Activated CD8-positive, alpha-beta memory T cell treated with anti-CD3 and anti-CD28 coated beads for 36 hours (primary cell): Measurements from ENCODE around the gene AP4B1. TPM values are rescaled to one million over a fixed set of nuclear protein-coding genes. Genes with fewer than 3 reads are reported as not detected.

Experiments
- CTCF ChIA-PET: fragments of 350-600 bp; sonication (Branson Sonifier 250); formaldehyde crosslinking; loops from one replicate; lab custom pipeline; 2021; ENCODE audit warnings: antibody characterized with exemption; lab: Charles Lee
- POLR2A ChIA-PET: fragments of 350-600 bp; sonication (Branson Sonifier 250); formaldehyde crosslinking; loops from one replicate; lab custom pipeline; 2021; ENCODE audit warnings: antibody characterized with exemption; lab: Charles Lee
- total RNA-seq, 2 experiments: library from RNA; stranded (reverse); gene quantifications; one replicate each; pipeline ENCODE4 v1.2.3, GENCODE V29; 2021

Gene AP4B1
- total RNA-seq, 2 experiments from 2014 or later, result 35.1 to 37.0 TPM

GRCh38 chr1:113935176-113935575 is 30.6 kb upstream of the AP4B1 start:
- POLR2A ChIA-PET, result interaction anchor here (0.6 to 0.7 kb wide), 2 partner anchors 16 to 55 kb away, joined by 3 to 7 read pairs; no protein-coding TSS in a partner anchor

GRCh38 chr1:113934511-113935055 is 30.0 kb upstream of the AP4B1 start:
- CTCF ChIA-PET, result no interaction called here
- POLR2A ChIA-PET, result no interaction called here

More at GRCh38 chr1:113935176-113935575, 30.6 kb upstream of the AP4B1 start:
- CTCF ChIA-PET, result no interaction called here

- POLR2A ChIA-PET, result interaction anchor here (0.7 kb wide), 1 partner anchor 141 kb away, joined by 3 read pairs; no protein-coding TSS in a partner anchor
- CTCF ChIA-PET, result no interaction called here
Observed at GRCh38 chr1:113934006-113934405, 29.4 kb upstream of the AP4B1 start.

- ChIA-PET CTCF (interaction anchor here (0.7 to 1.7 kb wide), 6 partner anchors 10 to 351 kb away, joined by 3 to 5 read pairs (median 4); no protein-coding TSS in a partner anchor), POLR2A (interaction anchor here (1.4 to 3.9 kb wide), 4 partner anchors 9 to 119 kb away, joined by 6 to 61 read pairs (median 14); partner anchors contain the start of genes AP4B1, DCLRE1B and RSBN1)
Observed at GRCh38 chr1:113931451-113931851, 26.9 kb upstream of the AP4B1 start.

- POLR2A ChIA-PET, result interaction anchor here (0.6 to 3.9 kb wide), 9 partner anchors 10 to 171 kb away, joined by 3 to 61 read pairs (median 8); partner anchors contain the start of genes AP4B1, DCLRE1B, PHTF1 and RSBN1
- CTCF ChIA-PET, result interaction anchor here (0.6 to 3.2 kb wide), 9 partner anchors 11 to 352 kb away, joined by 3 to 31 read pairs (median 4); partner anchors contain the start of genes AP4B1, DCLRE1B and RSBN1
Observed at GRCh38 chr1:113930499-113931161, 26.0 kb upstream of the AP4B1 start.

- ChIA-PET CTCF (interaction anchor here (0.6 to 3.2 kb wide), 7 partner anchors 19 to 118 kb away, joined by 3 to 31 read pairs (median 4); partner anchors contain the start of genes AP4B1, DCLRE1B and RSBN1), POLR2A (interaction anchor here (0.6 to 3.9 kb wide), 8 partner anchors 10 to 736 kb away, joined by 3 to 61 read pairs (median 10); partner anchors contain the start of genes AP4B1, DCLRE1B, PHTF1 and RSBN1)
Observed at GRCh38 chr1:113929750-113930498, 25.3 kb upstream of the AP4B1 start.

- ChIA-PET POLR2A (interaction anchor here (0.6 to 3.9 kb wide), 4 partner anchors 18 to 737 kb away, joined by 4 to 61 read pairs (median 15); partner anchors contain the start of genes AP4B1 and DCLRE1B), CTCF (interaction anchor here (0.6 to 3.2 kb wide), 6 partner anchors 20 to 93 kb away, joined by 3 to 31 read pairs (median 6); partner anchors contain the start of genes AP4B1 and DCLRE1B)
Observed at GRCh38 chr1:113928941-113929749, 24.5 kb upstream of the AP4B1 start, which contains the start of gene HIPK1. TSS of gene HIPK1 (plus strand) at chr1:113929324.

- CTCF ChIA-PET, result interaction anchor here (1.8 to 3.2 kb wide), 3 partner anchors 22 to 93 kb away, joined by 7 to 31 read pairs (median 16); partner anchors contain the start of genes AP4B1 and DCLRE1B
- POLR2A ChIA-PET, result interaction anchor here (0.6 to 3.9 kb wide), 2 partner anchors 23 to 143 kb away, joined by 3 to 61 read pairs; partner anchors contain the start of genes AP4B1 and DCLRE1B
Observed at GRCh38 chr1:113928187-113928930, 23.8 kb upstream of the AP4B1 start.

- ChIA-PET CTCF (no interaction called here), POLR2A (interaction anchor here (0.7 kb wide), 2 partner anchors 58 to 736 kb away, joined by 3 read pairs; no protein-coding TSS in a partner anchor)
Observed at GRCh38 chr1:113924473-113924872, 19.9 kb upstream of the AP4B1 start.

- ChIA-PET POLR2A (no interaction called here), CTCF (no interaction called here)
Observed at GRCh38 chr1:113922957-113923356, 18.4 kb upstream of the AP4B1 start.

- ChIA-PET CTCF (no interaction called here), POLR2A (no interaction called here)
Observed at GRCh38 chr1:113918243-113918642, 13.6 kb upstream of the AP4B1 start.

GRCh38 chr1:113917400-113918082 is 12.9 kb upstream of the AP4B1 start:
- POLR2A ChIA-PET, result interaction anchor here (0.5 kb wide), 1 partner anchor 12 kb away, joined by 8 read pairs; no protein-coding TSS in a partner anchor
- CTCF ChIA-PET, result no interaction called here

GRCh38 chr1:113916974-113917373 is 12.4 kb upstream of the AP4B1 start:
- ChIA-PET POLR2A (interaction anchor here (0.5 kb wide), 1 partner anchor 11 kb away, joined by 8 read pairs; no protein-coding TSS in a partner anchor), CTCF (no interaction called here)

- ChIA-PET POLR2A (no interaction called here), CTCF (interaction anchor here (0.7 kb wide), 1 partner anchor 133 kb away, joined by 4 read pairs; no protein-coding TSS in a partner anchor)
Observed at GRCh38 chr1:113913887-113914664, 9.5 kb upstream of the AP4B1 start.

GRCh38 chr1:113913312-113913668 is 8.7 kb upstream of the AP4B1 start:
- CTCF ChIA-PET, result no interaction called here
- POLR2A ChIA-PET, result no interaction called here
